ENCODE data around the gene GABRB2.

GABRB2 gene

DNA sequence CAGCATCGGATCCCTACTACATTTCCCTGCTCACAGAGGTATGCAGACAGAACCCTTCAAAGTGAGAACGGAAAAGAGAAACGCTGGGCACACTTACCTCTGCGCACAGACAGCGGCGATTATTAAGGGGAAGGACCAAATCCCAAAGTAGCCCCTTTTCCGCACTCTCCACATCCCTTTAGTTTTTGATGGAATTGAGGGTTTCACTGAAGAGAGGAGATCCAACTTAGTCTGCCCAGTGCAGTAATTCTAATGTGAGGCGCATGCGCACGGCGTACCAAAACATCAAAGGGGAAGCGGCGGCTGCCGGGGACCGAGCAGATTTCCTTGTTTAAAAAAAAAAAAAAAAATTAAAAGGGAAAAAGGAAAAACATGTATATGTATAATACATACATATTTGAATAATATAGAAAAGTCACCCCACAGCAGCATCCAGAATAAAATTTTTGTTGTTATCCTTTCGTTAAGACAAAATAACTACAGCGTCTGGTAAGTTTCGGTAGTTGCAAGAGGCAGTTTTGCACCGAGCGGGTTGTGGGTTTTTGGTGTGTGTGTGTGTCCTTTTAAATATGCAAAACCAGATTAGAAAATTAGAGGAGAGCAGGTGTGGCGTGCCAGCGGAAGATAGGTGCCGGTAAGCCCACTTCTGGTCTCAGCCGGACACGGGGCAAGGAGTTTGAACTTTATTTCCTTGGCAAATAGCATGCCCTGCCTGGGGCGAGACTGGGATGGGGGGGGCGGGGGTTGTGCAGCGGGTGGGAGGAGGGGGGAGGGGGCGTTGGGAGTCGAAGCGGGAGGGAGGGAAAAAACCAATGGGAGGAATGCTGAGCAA is at the start of gene GABRB2:
GABRB2 (minus strand) TSS at position 256 of the 832 bp plus-strand sequence; CDS start at position 174, 82 bp downstream.
- peak within 1 kb of the TSS; percentile 54 for H3K27ac ChIP-seq
- no peak for TF ChIP-seq ZFX (IDR thresholded peaks at IDR 0.05; ENCODE audit: borderline replicate concordance)
- no peak for TF ChIP-seq CTCF (IDR thresholded peaks at IDR 0.05)

GRCh38 chr5:161585798-161586197 is 39.3 kb upstream of the GABRB2 start:
- no peak overlapping the region for H3K27ac ChIP-seq
- no peak for TF ChIP-seq ZFX (IDR thresholded peaks at IDR 0.05; ENCODE audit: borderline replicate concordance)
- TF ChIP-seq CTCF (IDR thresholded peaks at IDR 0.05) = no peak

GRCh38 chr5:161580621-161581020 is 34.1 kb upstream of the GABRB2 start:
- no peak overlapping the region for H3K27ac ChIP-seq
- TF ChIP-seq ZFX (IDR thresholded peaks at IDR 0.05; ENCODE audit: borderline replicate concordance) (no peak), CTCF (IDR thresholded peaks at IDR 0.05) (no peak)

- no peak overlapping the region for H3K27ac ChIP-seq
- TF ChIP-seq ZFX (IDR thresholded peaks at IDR 0.05; ENCODE audit: borderline replicate concordance) (no peak), CTCF (IDR thresholded peaks at IDR 0.05) (no peak)
These were observed 26.4 kb upstream of the GABRB2 start for GRCh38 chr5:161572914-161573313.

- no peak overlapping the region for H3K27ac ChIP-seq
- no peak for TF ChIP-seq ZFX (IDR thresholded peaks at IDR 0.05; ENCODE audit: borderline replicate concordance)
- TF ChIP-seq CTCF (IDR thresholded peaks at IDR 0.05) = no peak
These were observed 19.6 kb upstream of the GABRB2 start for GRCh38 chr5:161566081-161566480.

DNA sequence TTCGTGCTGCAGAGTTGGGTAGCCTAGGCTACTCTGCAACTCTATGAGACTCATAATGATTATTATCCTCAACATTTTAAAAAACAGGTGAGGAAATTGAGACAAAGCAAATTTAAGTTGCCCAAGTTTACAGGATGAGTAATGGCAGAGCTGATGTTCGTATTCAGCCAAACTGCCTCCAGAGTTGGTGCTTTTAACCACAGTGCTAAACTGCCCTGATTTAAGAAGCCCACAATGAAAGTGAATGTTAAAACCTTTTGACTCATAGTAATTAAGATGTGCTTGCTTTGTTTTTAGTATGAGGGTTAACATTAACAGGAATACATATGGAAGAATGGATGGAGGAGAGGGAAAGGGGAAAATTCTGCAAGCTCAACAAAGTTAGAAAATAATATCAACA is 15.9 kb upstream of the GABRB2 start:
- H3K27ac ChIP-seq = no peak overlapping the region
- no peak for TF ChIP-seq ZFX (IDR thresholded peaks at IDR 0.05; ENCODE audit: borderline replicate concordance)
- TF ChIP-seq CTCF (IDR thresholded peaks at IDR 0.05) = no peak

DNA sequence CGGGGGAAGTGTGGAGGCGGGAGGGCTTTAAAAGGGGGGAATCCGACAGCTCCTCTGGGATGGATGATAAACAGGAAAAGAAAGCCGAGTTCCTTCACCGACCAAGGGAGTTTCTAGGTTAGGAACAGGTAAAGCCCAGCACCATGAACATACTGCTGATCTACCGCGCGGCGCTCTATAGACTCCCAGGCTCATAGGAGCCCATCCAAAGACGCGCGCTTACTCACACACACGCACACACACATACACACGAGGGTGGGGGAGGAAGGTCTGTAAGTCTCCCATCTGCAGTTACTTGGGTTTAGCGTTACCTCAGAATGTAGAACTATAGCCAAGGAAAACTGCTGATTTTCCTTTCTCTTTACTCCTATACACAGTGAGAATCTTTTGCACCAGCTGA is 2.6 kb upstream of the GABRB2 start:
- H3K27ac ChIP-seq = no peak overlapping the region
- TF ChIP-seq CTCF (IDR thresholded peaks at IDR 0.05) = no peak
- TF ChIP-seq ZFX (IDR thresholded peaks at IDR 0.05; ENCODE audit: borderline replicate concordance) = no peak

Measured in 22Rv1 (cell line).